Nephron progenitor cell (in vitro differentiated cells): Measurements from ENCODE around the gene PTPN4.

Experiments
- DNase-seq: peaks from one replicate; pipeline ENCODE4 v3.0.0; 2021
- H3K27ac Mint-ChIP-seq: 2 replicates; pipeline ENCODE4 v1.8.0; 2021; ENCODE audit warnings: mild to moderate bottlenecking, moderate library complexity, mixed read lengths
- H3K27me3 Mint-ChIP-seq: 2 replicates; pipeline ENCODE4 v1.8.0; 2021; ENCODE audit warnings: mild to moderate bottlenecking, low read depth, mixed read lengths; ENCODE audit not compliant: poor library complexity
- H3K36me3 Mint-ChIP-seq: 2 replicates; pipeline ENCODE4 v1.8.0; 2021; ENCODE audit warnings: low read depth, mixed read lengths
- H3K4me1 Mint-ChIP-seq: 2 replicates; pipeline ENCODE4 v1.8.0; 2021; ENCODE audit warnings: mixed read lengths
- H3K4me3 Mint-ChIP-seq: 2 replicates; pipeline ENCODE4 v1.8.0; 2021; ENCODE audit warnings: mild to moderate bottlenecking, moderate library complexity, mixed read lengths
- H3K9me3 Mint-ChIP-seq: 2 replicates; pipeline ENCODE4 v1.8.0; 2021; ENCODE audit warnings: mild to moderate bottlenecking, moderate library complexity, mixed read lengths
- TF ChIP-seq, protein P1 (sequence below): fragments of 200-600 bp; sonication (generic); IDR thresholded peaks from 2 replicates; pipeline ENCODE4 v1.5.0; 2021; ENCODE audit warnings: antibody characterized with exemption

PTPN4 gene

DNA sequence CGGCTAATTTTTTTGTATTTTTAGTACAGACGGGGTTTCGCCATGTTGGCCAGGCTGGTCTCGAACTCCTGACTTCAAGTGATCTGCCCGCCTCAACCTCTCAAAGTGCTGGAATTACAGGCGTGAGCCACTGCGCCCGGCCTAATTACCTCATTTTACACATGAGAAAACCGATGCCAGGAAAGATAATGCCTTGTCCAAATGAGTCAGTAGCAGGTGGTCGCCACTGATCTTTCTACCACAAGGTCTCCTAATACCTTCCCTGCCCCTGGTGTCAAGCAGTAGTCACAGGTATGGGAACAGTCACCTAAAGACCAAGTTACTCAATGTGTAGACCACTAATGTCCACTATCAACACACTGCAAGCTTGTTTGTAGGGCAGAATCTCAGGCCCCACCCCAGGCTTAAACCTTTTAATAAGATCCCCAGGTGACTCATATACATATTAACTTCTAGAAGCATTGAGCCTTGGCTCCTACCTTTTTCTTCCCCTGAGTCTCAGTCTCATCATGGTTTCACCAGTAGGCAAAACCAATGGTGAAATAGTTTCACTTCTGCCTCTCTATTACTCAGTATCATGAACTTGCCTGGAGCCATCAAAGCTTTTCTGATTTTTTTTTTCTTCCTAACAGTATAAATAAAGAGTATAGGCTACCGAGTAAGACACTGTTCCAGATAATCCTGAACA is 246.3 kb downstream of the PTPN4 start:
- Mint-ChIP-seq H3K4me3 (no peak overlapping the region), H3K36me3 (no peaks in the 10 kb centered on the region), H3K9me3 (no peaks in the 10 kb centered on the region), H3K27ac (no peak overlapping the region), H3K4me1 (peaks cover 12% of the 10 kb centered on the region), H3K27me3 (no peaks in the 10 kb centered on the region)
- DNase-seq = no peak
- TF ChIP-seq, protein P1, sequence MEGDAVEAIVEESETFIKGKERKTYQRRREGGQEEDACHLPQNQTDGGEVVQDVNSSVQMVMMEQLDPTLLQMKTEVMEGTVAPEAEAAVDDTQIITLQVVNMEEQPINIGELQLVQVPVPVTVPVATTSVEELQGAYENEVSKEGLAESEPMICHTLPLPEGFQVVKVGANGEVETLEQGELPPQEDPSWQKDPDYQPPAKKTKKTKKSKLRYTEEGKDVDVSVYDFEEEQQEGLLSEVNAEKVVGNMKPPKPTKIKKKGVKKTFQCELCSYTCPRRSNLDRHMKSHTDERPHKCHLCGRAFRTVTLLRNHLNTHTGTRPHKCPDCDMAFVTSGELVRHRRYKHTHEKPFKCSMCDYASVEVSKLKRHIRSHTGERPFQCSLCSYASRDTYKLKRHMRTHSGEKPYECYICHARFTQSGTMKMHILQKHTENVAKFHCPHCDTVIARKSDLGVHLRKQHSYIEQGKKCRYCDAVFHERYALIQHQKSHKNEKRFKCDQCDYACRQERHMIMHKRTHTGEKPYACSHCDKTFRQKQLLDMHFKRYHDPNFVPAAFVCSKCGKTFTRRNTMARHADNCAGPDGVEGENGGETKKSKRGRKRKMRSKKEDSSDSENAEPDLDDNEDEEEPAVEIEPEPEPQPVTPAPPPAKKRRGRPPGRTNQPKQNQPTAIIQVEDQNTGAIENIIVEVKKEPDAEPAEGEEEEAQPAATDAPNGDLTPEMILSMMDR = no peak

DNA sequence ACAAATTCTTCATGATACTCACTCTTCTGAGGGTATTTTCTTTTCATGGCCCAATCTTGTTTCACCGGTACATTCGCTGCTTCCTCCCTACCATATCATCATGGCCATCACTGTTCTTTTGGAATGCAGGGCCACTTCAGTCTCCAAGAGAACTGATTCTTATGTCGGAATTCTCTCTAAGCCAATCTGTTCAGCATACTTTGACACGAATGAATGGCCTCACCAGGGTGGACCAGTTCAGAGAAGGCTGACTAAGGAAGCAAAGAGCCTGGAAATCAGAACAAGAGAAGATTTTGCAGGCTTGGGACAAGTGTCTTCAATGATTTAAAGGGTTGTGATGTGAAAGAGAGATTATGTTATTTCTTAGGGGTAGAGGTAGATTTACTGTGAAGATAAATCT is 248.1 kb downstream of the PTPN4 start:
- no peaks in the 10 kb centered on the region for H3K27me3 Mint-ChIP-seq
- H3K4me1 Mint-ChIP-seq = peaks cover 10% of the 10 kb centered on the region
- no peaks in the 10 kb centered on the region for H3K9me3 Mint-ChIP-seq
- peak overlapping the region; percentile 34 for H3K27ac Mint-ChIP-seq
- DNase-seq = no peak
- TF ChIP-seq, protein P1 = no peak
- no peaks in the 10 kb centered on the region for H3K36me3 Mint-ChIP-seq
- no peak overlapping the region for H3K4me3 Mint-ChIP-seq

DNA sequence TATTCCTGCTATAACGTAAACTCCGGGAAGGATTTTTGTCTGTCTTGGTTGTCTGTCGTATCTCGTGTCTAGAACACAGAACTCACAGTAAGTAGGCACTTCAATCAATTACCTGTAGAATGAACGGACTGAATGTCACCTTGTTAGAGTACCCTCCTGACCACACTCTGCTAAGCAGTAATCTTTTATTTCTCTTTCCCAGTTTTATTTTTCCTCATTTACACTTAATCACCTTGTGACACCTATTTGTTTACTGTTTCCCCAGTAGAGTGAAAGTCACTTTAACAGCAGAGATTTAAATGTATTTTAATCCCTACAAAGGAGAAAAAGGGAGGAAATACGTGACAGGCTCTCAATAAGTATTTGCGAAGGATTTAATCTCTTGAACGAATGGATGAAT is 252.6 kb downstream of the PTPN4 start:
- H3K9me3 Mint-ChIP-seq = peaks cover 9% of the 10 kb centered on the region
- TF ChIP-seq, protein P1 = no peak
- no peak overlapping the region for H3K27ac Mint-ChIP-seq
- H3K4me3 Mint-ChIP-seq = peak overlapping the region; percentile 92
- no peak for DNase-seq
- H3K27me3 Mint-ChIP-seq = no peaks in the 10 kb centered on the region
- H3K36me3 Mint-ChIP-seq = peaks cover 29% of the 10 kb centered on the region
- peaks cover 27% of the 10 kb centered on the region for H3K4me1 Mint-ChIP-seq

DNA sequence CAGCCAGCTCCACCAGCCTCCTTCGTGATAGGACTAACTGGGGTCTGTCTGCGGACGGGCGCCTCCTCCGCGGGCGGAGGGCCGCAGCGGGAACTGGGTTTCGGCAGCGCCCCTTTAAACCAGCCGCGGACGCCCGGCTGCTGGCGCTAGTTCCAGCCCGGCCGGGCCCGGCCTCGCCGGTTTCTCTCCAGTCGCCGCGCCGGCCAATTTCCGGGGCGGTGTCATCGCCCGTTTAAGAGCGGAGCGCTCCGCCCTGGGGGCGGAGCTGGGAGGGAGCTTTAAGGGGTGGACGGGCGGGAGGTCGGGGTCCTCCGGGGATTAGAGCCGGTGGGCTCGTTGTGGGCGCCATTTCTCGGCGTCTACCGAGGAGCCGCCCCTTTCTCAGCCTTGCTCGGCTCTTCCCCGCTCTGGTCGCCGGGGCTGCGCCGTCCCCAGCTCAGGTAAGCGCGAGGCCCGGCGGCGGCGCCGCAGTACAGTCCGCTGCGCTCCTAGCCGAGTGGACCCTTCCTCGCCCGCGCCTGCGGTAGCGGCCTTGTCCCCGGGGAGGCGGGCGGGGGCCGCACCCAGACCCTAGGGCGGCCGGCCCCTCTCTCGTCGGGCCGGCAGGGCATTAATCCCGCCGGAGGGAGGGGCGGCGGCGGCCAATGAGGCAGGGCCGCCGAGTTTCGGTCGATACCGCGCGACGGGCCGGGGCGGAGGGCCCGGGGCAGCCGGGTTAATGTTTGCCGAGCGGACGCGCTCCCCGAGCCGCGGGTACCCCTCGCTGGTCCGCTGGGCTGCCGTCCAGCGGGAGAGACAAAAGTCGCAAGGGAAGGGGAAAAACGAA is 253.3 kb downstream of the PTPN4 start, which contains the start of gene EPB41L5:
Gene EPB41L5, plus strand, starts transcription at position 307 of the 826 bp plus-strand sequence. CDS start 6,008 bp downstream, outside the sequence.
- peaks cover 29% of the 10 kb centered on the region for H3K36me3 Mint-ChIP-seq
- peak within 1 kb of the TSS; percentile 92 for H3K4me3 Mint-ChIP-seq
- TF ChIP-seq, protein P1 = no peak
- peaks cover 27% of the 10 kb centered on the region for H3K4me1 Mint-ChIP-seq
- H3K9me3 Mint-ChIP-seq = peaks cover 9% of the 10 kb centered on the region
- peak; percentile 93 for DNase-seq
- peak within 1 kb of the TSS; percentile 91 for H3K27ac Mint-ChIP-seq
- H3K27me3 Mint-ChIP-seq = no peaks in the 10 kb centered on the region

DNA sequence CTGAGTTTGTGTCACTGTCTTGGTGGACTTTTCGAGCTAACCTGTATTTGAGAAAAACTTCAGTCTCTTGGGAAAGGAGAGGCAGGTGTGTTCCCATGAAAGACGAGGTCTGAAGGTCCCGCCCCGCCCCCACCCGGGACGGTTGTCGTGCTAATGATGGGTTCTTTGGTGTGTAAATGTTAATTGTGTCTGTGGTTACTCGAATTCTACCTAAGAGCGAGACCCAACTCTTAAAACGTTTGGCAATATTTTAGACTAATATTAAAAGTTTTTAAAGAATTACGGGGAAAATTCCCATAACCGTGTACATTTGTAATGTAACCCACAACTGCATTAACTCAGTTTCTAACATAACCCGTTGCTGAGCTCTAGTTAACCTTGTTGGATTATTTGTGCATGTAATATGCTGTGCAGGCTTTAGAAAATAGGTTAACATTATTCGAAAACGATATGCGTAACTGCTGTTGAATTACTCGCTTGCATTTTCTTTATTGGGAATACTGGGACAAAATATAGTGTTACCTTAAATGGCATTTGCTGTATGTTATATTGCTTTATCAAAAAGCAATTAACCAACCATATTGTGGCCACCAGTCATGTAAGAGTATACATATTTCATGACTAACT is 254.0 kb downstream of the PTPN4 start:
- H3K4me3 Mint-ChIP-seq = peak overlapping the region; percentile 92
- H3K36me3 Mint-ChIP-seq = peaks cover 32% of the 10 kb centered on the region
- DNase-seq = peak; percentile 50
- H3K9me3 Mint-ChIP-seq = peaks cover 9% of the 10 kb centered on the region
- peaks cover 28% of the 10 kb centered on the region for H3K4me1 Mint-ChIP-seq
- TF ChIP-seq, protein P1 = no peak
- H3K27me3 Mint-ChIP-seq = no peaks in the 10 kb centered on the region
- peak overlapping the region; percentile 91 for H3K27ac Mint-ChIP-seq
